IPS DF 6.9 (cell line): ENCODE measurements around the gene RETREG2.
A peak's percentile ranks its signal among the peaks of the same experiment; 100 is the strongest.

Experiments used
- DNase-seq: peaks from one replicate; pipeline ENCODE4 v3.0.0-alpha.2; 2013; ENCODE audit warnings: low read depth, low spot score
- H3K27ac ChIP-seq: one replicate; pipeline ENCODE4 v1.5.1; 2013; ENCODE audit warnings: low read length, control low read depth
- H3K27me3 ChIP-seq: 2 replicates; pipeline ENCODE4 v1.6.1; 2013; ENCODE audit warnings: mild to moderate bottlenecking, low read length; ENCODE audit not compliant: control insufficient read depth, insufficient read depth
- H3K36me3 ChIP-seq: 2 replicates; pipeline ENCODE4 v1.6.1; 2013; ENCODE audit warnings: low read length; ENCODE audit not compliant: control insufficient read depth, insufficient read depth
- H3K4me1 ChIP-seq: 2 replicates; pipeline ENCODE4 v1.6.1; 2013; ENCODE audit warnings: low read length; ENCODE audit not compliant: control insufficient read depth, insufficient read depth
- H3K4me3 ChIP-seq: 2 replicates; pipeline ENCODE4 v1.5.1; 2013; ENCODE audit warnings: mild to moderate bottlenecking, low read length
- H3K9me3 ChIP-seq: 2 replicates; pipeline ENCODE4 v1.6.1; 2013; ENCODE audit warnings: low read length, inconsistent platforms; ENCODE audit not compliant: control insufficient read depth, insufficient read depth
- WGBS: extraction: QIAGEN DNeasy Blood & Tissue Kit; methylation state at CpG from one replicate; pipeline ENCODE4 v1.1.7; 2013; ENCODE audit warnings: mixed read lengths, missing lambda C conversion rate; ENCODE audit not compliant: insufficient read length, insufficient coverage; 5-methylcytosine and 5-hydroxymethylcytosine counted together

The RETREG2 gene

GRCh38 chr2:219215871-219216534 is 37.9 kb downstream of the RETREG2 start:
- no peak for DNase-seq
- H3K4me3 ChIP-seq, result no peak overlapping the region
- H3K9me3 ChIP-seq, result no peaks in the 10 kb centered on the region
- H3K27me3 ChIP-seq, result no peaks in the 10 kb centered on the region
- H3K27ac ChIP-seq, result no peak overlapping the region
- peaks cover 20% of the 10 kb centered on the region; the same call in 1 of the 2 replicates for H3K36me3 ChIP-seq
- no CpG with 5 or more reads among the region's 27 CpGs for WGBS
- H3K4me1 ChIP-seq, result peaks cover 6% of the 10 kb centered on the region

- Histone ChIP-seq H3K9me3 (no peaks in the 10 kb centered on the region), H3K27ac (no peak overlapping the region), H3K27me3 (no peaks in the 10 kb centered on the region), H3K4me3 (no peak overlapping the region), H3K4me1 (peaks cover 6% of the 10 kb centered on the region), H3K36me3 (peaks cover 18% of the 10 kb centered on the region; the same call in 1 of the 2 replicates)
- DNase-seq, result no peak
- WGBS, result no CpG with 5 or more reads among the region's 6 CpGs
Observed at GRCh38 chr2:219216535-219216915, 38.5 kb downstream of the RETREG2 start.

GRCh38 chr2:219218217-219218731 is 40.2 kb downstream of the RETREG2 start:
- DNase-seq, result no peak
- H3K27me3 ChIP-seq, result no peaks in the 10 kb centered on the region
- H3K9me3 ChIP-seq, result no peaks in the 10 kb centered on the region
- H3K4me3 ChIP-seq, result peak overlapping the region; percentile 61
- H3K4me1 ChIP-seq, result peaks cover 6% of the 10 kb centered on the region
- no CpG with 5 or more reads among the region's 37 CpGs for WGBS
- H3K27ac ChIP-seq, result no peak overlapping the region
- peaks cover 22% of the 10 kb centered on the region for H3K36me3 ChIP-seq

- peak; percentile 82 for DNase-seq
- Histone ChIP-seq H3K36me3 (peaks cover 28% of the 10 kb centered on the region), H3K9me3 (no peaks in the 10 kb centered on the region), H3K4me3 (peak within 1 kb of the TSS; percentile 61), H3K27me3 (no peaks in the 10 kb centered on the region), H3K4me1 (peaks cover 6% of the 10 kb centered on the region), H3K27ac (no peak within 1 kb of the TSS)
- WGBS, result no CpG with 5 or more reads among the region's 71 CpGs
Observed at GRCh38 chr2:219218732-219219701, 40.9 kb downstream of the RETREG2 start, which contains the start of gene ABCB6. Gene ABCB6 (minus strand): TSS chr2:219218958. CDS start chr2:219218673, 285 bp downstream.

GRCh38 chr2:219219784-219220532 is 41.9 kb downstream of the RETREG2 start:
- DNase-seq, result no peak
- H3K4me1 ChIP-seq, result peaks cover 6% of the 10 kb centered on the region
- no peaks in the 10 kb centered on the region for H3K27me3 ChIP-seq
- WGBS, result no CpG with 5 or more reads among the region's 18 CpGs
- no peaks in the 10 kb centered on the region for H3K9me3 ChIP-seq
- no peak overlapping the region for H3K27ac ChIP-seq
- H3K36me3 ChIP-seq, result peaks cover 29% of the 10 kb centered on the region
- no peak overlapping the region for H3K4me3 ChIP-seq

GRCh38 chr2:219220652-219221402 is 42.8 kb downstream of the RETREG2 start:
- no peaks in the 10 kb centered on the region for H3K27me3 ChIP-seq
- H3K9me3 ChIP-seq, result no peaks in the 10 kb centered on the region
- no peak overlapping the region for H3K4me3 ChIP-seq
- no peak for DNase-seq
- H3K4me1 ChIP-seq, result peaks cover 6% of the 10 kb centered on the region
- WGBS, result no CpG with 5 or more reads among the region's 19 CpGs
- H3K36me3 ChIP-seq, result peaks cover 30% of the 10 kb centered on the region
- no peak overlapping the region for H3K27ac ChIP-seq

- H3K27ac ChIP-seq, result no peak overlapping the region
- peaks cover 30% of the 10 kb centered on the region for H3K36me3 ChIP-seq
- peaks cover 2% of the 10 kb centered on the region; the same call in 1 of the 2 replicates for H3K4me1 ChIP-seq
- H3K4me3 ChIP-seq, result no peak overlapping the region
- DNase-seq, result no peak
- H3K9me3 ChIP-seq, result no peaks in the 10 kb centered on the region
- no peaks in the 10 kb centered on the region for H3K27me3 ChIP-seq
- no CpG with 5 or more reads among the region's 16 CpGs for WGBS
Observed at GRCh38 chr2:219221957-219222518, 44.0 kb downstream of the RETREG2 start.

GRCh38 chr2:219223831-219224610 is 45.9 kb downstream of the RETREG2 start:
- no CpG with 5 or more reads among the region's 31 CpGs for WGBS
- no peaks in the 10 kb centered on the region for H3K27me3 ChIP-seq
- no peak overlapping the region for H3K27ac ChIP-seq
- DNase-seq, result no peak
- 0 out of 2 replicates have a peak, but pooled peaks cover 3% of the 10 kb centered on the region for H3K4me1 ChIP-seq
- H3K9me3 ChIP-seq, result no peaks in the 10 kb centered on the region
- no peak overlapping the region for H3K4me3 ChIP-seq
- H3K36me3 ChIP-seq, result peaks cover 30% of the 10 kb centered on the region

GRCh38 chr2:219225350-219225749 is 47.3 kb downstream of the RETREG2 start:
- Histone ChIP-seq H3K36me3 (peaks cover 30% of the 10 kb centered on the region), H3K4me3 (no peak overlapping the region), H3K4me1 (0 out of 2 replicates have a peak, but pooled peaks cover 3% of the 10 kb centered on the region), H3K9me3 (no peaks in the 10 kb centered on the region), H3K27ac (no peak overlapping the region), H3K27me3 (no peaks in the 10 kb centered on the region)
- no CpG with 5 or more reads among the region's 3 CpGs for WGBS
- DNase-seq, result no peak
